Chondrocyte (in vitro differentiated cells): ENCODE data around the gene TAF5. TPM values are rescaled to one million over a fixed set of nuclear protein-coding genes. Genes with fewer than 3 reads are reported as not detected.

ENCODE experiments used
- DNase-seq: peaks from one replicate; pipeline ENCODE4 v3.0.0; 2021; ENCODE audit warnings: mixed read lengths, low spot score
- H3K27ac Mint-ChIP-seq: one replicate; pipeline ENCODE4 v1.8.0; 2021; ENCODE audit warnings: mild to moderate bottlenecking, moderate library complexity, mixed read lengths; ENCODE audit not compliant: unreplicated experiment
- H3K27me3 Mint-ChIP-seq: 2 replicates; pipeline ENCODE4 v1.8.0; 2021; ENCODE audit warnings: low read depth, mixed read lengths
- H3K36me3 Mint-ChIP-seq: 2 replicates; pipeline ENCODE4 v1.8.0; 2021; ENCODE audit warnings: low read depth, mixed read lengths
- H3K4me1 Mint-ChIP-seq: 2 replicates; pipeline ENCODE4 v1.8.0; 2021; ENCODE audit warnings: low read depth, mild to moderate bottlenecking, mixed read lengths
- H3K4me3 Mint-ChIP-seq: one replicate; pipeline ENCODE4 v1.8.0; 2021; ENCODE audit warnings: mild to moderate bottlenecking, moderate library complexity, mixed read lengths; ENCODE audit not compliant: unreplicated experiment
- H3K9me3 Mint-ChIP-seq: 2 replicates; pipeline ENCODE4 v1.8.0; 2021; ENCODE audit warnings: low read depth, mixed read lengths
- total RNA-seq: library from RNA; stranded (reverse); gene quantifications from 3 replicates; pipeline ENCODE4 v1.2.1, GENCODE V29; 2021
- TF ChIP-seq, protein P1 (sequence below): fragments of 200-600 bp; sonication (generic); IDR thresholded peaks from 2 replicates; pipeline ENCODE4 v1.5.0; 2021; ENCODE audit warnings: antibody characterized with exemption, mild to moderate bottlenecking, moderate library complexity

The TAF5 gene
- total RNA-seq, 1 donor from 2014 or later: 3.1 TPM

DNA sequence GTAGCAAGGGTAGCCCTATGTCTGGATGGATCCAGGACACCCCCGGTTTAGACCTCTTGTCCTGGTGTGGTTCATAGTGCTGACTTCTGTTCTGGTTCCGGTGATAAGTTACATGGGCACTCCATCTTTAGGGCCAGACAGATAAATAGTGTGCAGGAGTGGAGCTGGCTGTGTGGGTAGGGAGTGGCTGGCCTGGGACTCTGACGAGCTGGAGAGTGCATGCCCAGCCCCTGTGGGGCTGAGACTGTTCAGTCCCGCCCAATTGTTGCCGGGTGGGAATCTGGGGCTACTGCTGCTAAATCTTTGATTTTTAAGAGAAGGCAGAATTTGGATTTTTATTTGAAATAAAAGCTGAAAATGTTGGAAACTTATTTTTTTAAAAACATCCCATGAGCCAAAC lies 56.0 kb downstream of the TAF5 start:
- H3K4me1 Mint-ChIP-seq: no peaks in the 10 kb centered on the region
- H3K27ac Mint-ChIP-seq: no peak overlapping the region
- H3K36me3 Mint-ChIP-seq: peaks cover 54% of the 10 kb centered on the region
- DNase-seq: no peak
- H3K27me3 Mint-ChIP-seq: no peaks in the 10 kb centered on the region
- H3K4me3 Mint-ChIP-seq: no peak overlapping the region
- TF ChIP-seq, protein P1, sequence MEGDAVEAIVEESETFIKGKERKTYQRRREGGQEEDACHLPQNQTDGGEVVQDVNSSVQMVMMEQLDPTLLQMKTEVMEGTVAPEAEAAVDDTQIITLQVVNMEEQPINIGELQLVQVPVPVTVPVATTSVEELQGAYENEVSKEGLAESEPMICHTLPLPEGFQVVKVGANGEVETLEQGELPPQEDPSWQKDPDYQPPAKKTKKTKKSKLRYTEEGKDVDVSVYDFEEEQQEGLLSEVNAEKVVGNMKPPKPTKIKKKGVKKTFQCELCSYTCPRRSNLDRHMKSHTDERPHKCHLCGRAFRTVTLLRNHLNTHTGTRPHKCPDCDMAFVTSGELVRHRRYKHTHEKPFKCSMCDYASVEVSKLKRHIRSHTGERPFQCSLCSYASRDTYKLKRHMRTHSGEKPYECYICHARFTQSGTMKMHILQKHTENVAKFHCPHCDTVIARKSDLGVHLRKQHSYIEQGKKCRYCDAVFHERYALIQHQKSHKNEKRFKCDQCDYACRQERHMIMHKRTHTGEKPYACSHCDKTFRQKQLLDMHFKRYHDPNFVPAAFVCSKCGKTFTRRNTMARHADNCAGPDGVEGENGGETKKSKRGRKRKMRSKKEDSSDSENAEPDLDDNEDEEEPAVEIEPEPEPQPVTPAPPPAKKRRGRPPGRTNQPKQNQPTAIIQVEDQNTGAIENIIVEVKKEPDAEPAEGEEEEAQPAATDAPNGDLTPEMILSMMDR: no peak
- no peaks in the 10 kb centered on the region for H3K9me3 Mint-ChIP-seq

DNA sequence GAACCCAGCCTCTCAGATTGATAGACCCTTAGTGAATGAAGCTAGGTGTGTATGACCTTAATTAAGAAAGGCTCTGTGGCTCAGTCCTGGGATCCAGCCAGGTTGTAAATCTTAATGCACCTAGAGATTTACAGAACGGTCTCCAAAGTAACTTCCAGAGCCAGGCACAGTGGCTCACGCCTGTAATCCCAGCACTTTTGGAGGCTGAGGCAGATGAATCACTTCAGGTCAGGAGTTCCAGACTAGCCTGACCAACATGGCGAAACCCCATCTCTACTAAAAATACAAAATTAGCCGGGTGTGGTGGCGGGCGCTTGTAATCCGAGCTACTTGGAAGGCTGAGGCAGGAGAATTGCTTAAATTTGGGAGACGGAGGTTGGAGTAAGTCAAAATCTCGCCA lies 60.1 kb downstream of the TAF5 start:
- Mint-ChIP-seq H3K9me3 (no peaks in the 10 kb centered on the region), H3K27ac (no peak overlapping the region), H3K4me3 (no peak overlapping the region), H3K36me3 (peaks cover 41% of the 10 kb centered on the region), H3K4me1 (no peaks in the 10 kb centered on the region), H3K27me3 (no peaks in the 10 kb centered on the region)
- no peak for DNase-seq
- TF ChIP-seq, protein P1: no peak

DNA sequence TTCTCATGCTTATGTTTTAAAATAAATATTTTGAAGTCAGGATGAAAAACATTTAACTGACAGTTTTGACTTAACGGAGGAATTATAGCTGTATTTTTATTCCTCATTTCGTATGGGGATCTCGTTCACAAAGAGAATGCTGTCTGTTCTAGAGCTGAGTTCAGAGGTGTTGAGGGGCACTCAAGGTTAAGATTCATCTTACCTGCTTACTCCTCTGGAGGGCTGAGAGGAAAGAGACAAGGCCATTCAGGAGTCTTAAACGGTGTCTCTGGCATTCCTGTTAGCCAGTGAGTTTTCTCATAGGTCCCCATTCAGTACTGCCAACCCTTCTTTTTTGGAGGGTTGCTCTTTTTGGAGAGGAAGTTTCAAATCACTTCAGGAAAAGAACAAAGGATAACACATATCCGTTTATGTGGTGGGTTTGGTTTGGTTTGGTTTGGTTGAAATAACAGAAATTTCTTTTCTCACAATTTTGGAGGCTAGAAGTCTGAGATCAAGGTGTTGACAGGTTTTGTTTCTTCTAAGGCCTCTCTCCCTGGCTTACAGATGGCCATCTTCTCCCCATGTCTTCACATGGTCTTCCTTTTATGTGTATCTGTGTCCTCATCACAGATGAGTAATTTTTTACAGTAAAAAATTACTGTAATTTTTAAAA lies 61.3 kb downstream of the TAF5 start:
- peaks cover 7% of the 10 kb centered on the region for H3K4me1 Mint-ChIP-seq
- H3K36me3 Mint-ChIP-seq: peaks cover 35% of the 10 kb centered on the region
- H3K27ac Mint-ChIP-seq: no peak overlapping the region
- H3K9me3 Mint-ChIP-seq: no peaks in the 10 kb centered on the region
- no peak for DNase-seq
- H3K4me3 Mint-ChIP-seq: no peak overlapping the region
- TF ChIP-seq, protein P1: no peak
- H3K27me3 Mint-ChIP-seq: no peaks in the 10 kb centered on the region

DNA sequence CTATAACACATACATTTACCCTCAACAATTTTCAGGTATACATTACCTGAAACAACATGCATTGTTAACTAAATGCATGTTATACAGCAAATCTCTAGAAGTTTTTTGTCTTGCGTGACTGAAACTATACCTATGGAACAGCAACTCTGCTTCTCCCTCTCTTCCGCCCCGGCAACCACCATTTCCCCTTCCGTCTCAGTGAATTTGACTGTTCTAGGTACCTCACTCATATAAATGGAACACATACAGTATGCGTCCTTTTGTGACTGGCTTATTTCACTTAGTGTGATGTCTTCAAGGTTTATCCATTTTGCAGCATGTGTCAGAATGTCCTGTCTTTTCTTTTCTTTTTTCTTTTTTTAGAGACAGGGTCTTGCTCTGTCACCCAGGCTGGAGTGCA lies 61.9 kb downstream of the TAF5 start:
- peaks cover 29% of the 10 kb centered on the region for H3K36me3 Mint-ChIP-seq
- DNase-seq: no peak
- no peak overlapping the region for H3K27ac Mint-ChIP-seq
- peaks cover 7% of the 10 kb centered on the region for H3K4me1 Mint-ChIP-seq
- TF ChIP-seq, protein P1: no peak
- H3K4me3 Mint-ChIP-seq: no peak overlapping the region
- H3K27me3 Mint-ChIP-seq: no peaks in the 10 kb centered on the region
- H3K9me3 Mint-ChIP-seq: no peaks in the 10 kb centered on the region

GRCh38 chr10:103431902-103432301 lies 64.1 kb downstream of the TAF5 start:
- no peak for DNase-seq
- TF ChIP-seq, protein P1: no peak
- H3K27me3 Mint-ChIP-seq: no peaks in the 10 kb centered on the region

More at GRCh38 chr10:103431902-103432301, 64.1 kb downstream of the TAF5 start:
- Mint-ChIP-seq H3K4me1 (peaks cover 7% of the 10 kb centered on the region), H3K9me3 (no peaks in the 10 kb centered on the region), H3K36me3 (peaks cover 27% of the 10 kb centered on the region), H3K4me3 (no peak overlapping the region), H3K27ac (no peak overlapping the region)
